ENCODE measurements around the gene SLC46A3. TPM values are rescaled to one million over a fixed set of nuclear protein-coding genes. Genes with fewer than 3 reads are reported as not detected.

Gene SLC46A3
- total RNA-seq, 2 experiments from 2014 or later: 4.3 to 10.2 TPM

Small RNA genes within 50 kb of the gene (small RNA-seq; reads per million reads assigned to genes)
- gene RNU6-53P: not detected

Other genes starting within 250 kb of the SLC46A3 start
- gene FLT1, start 223.8 kb downstream of the SLC46A3 start, total RNA-seq (2014; rRNA removed; shearing (Covaris generic)): 2.0 and 2.5 TPM in 2 replicates
- 1.6 and 2.3 TPM in 2 replicates for gene FLT1, start 223.8 kb downstream of the SLC46A3 start, total RNA-seq (2022)
- gene POMP, start 59.8 kb downstream of the SLC46A3 start, total RNA-seq (2014; rRNA removed; shearing (Covaris generic)): 46.6 and 46.7 TPM in 2 replicates
- 61.9 and 79.0 TPM in 2 replicates for gene POMP, start 59.8 kb downstream of the SLC46A3 start, total RNA-seq (2022)
- gene MTUS2, start 101.4 kb upstream of the SLC46A3 start, total RNA-seq (2014; rRNA removed; shearing (Covaris generic)): 0.16 and 1.2 TPM in 2 replicates
- 9.8 TPM in 2 replicates for gene MTUS2, start 101.4 kb upstream of the SLC46A3 start, total RNA-seq (2022)